Measurements from ENCODE around the gene VKORC1L1.
A peak's percentile ranks its signal among the peaks of the same experiment; 100 is the strongest.
"Not testable (repeated sequence)": the region's sequence is repeated elsewhere in the genome, so short reads cannot be mapped to it uniquely, and the experiment has no call there.

Gene VKORC1L1

GRCh38 chr7:65938336-65938895 lies 65.5 kb downstream of the VKORC1L1 start:
- peaks cover 12% of the 10 kb centered on the region for H3K4me1 Mint-ChIP-seq (ENCODE audit: low read depth)
- peaks cover 65% of the 10 kb centered on the region for H3K36me3 Mint-ChIP-seq (ENCODE audit: low read depth)
- no peak for DNase-seq
- H3K9me3 Mint-ChIP-seq: peaks cover 3% of the 10 kb centered on the region
- no peak overlapping the region for H3K4me3 Mint-ChIP-seq
- no peaks in the 10 kb centered on the region for H3K27me3 Mint-ChIP-seq
- H3K27ac Mint-ChIP-seq: no peak overlapping the region

- H3K9me3 Mint-ChIP-seq; DNase-seq; H3K27me3 Mint-ChIP-seq; H3K4me1 Mint-ChIP-seq (ENCODE audit: low read depth); H3K27ac Mint-ChIP-seq; H3K4me3 Mint-ChIP-seq: not testable (repeated sequence)
- peaks cover 16% of the 10 kb centered on the region for H3K36me3 Mint-ChIP-seq (ENCODE audit: low read depth)
These were observed 72.9 kb downstream of the VKORC1L1 start for GRCh38 chr7:65945787-65946186.

DNA sequence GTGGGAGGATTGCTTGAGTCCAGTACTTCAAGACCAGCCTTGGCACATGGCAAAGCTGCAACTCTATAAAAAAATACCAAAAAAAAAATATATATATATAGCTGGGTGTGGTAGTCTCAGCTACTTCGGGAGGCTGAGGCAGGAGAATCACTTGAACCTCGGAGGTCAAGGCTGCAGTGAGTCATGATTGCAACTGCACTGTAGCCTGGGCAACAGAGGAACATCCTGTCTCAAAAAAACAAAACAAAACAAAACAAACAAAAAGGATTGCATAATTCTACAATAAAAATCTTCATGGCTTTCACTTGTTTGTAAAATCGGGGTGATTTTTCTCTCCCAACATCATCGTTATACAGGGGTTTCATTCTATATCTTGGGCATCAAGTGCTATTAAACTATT lies 74.0 kb downstream of the VKORC1L1 start:
- Mint-ChIP-seq H3K9me3 (no peaks in the 10 kb centered on the region), H3K4me1 (ENCODE audit: low read depth) (no peaks in the 10 kb centered on the region), H3K27me3 (no peaks in the 10 kb centered on the region), H3K27ac (no peak overlapping the region), H3K4me3 (no peak overlapping the region), H3K36me3 (ENCODE audit: low read depth) (peaks cover 15% of the 10 kb centered on the region)
- no peak for DNase-seq

GRCh38 chr7:65951837-65952578 lies 79.1 kb downstream of the VKORC1L1 start:
- Mint-ChIP-seq H3K4me3 (no peak overlapping the region), H3K36me3 (ENCODE audit: low read depth) (peaks cover 56% of the 10 kb centered on the region), H3K9me3 (no peaks in the 10 kb centered on the region), H3K27me3 (no peaks in the 10 kb centered on the region), H3K4me1 (ENCODE audit: low read depth) (no peaks in the 10 kb centered on the region), H3K27ac (no peak overlapping the region)
- no peak for DNase-seq

DNA sequence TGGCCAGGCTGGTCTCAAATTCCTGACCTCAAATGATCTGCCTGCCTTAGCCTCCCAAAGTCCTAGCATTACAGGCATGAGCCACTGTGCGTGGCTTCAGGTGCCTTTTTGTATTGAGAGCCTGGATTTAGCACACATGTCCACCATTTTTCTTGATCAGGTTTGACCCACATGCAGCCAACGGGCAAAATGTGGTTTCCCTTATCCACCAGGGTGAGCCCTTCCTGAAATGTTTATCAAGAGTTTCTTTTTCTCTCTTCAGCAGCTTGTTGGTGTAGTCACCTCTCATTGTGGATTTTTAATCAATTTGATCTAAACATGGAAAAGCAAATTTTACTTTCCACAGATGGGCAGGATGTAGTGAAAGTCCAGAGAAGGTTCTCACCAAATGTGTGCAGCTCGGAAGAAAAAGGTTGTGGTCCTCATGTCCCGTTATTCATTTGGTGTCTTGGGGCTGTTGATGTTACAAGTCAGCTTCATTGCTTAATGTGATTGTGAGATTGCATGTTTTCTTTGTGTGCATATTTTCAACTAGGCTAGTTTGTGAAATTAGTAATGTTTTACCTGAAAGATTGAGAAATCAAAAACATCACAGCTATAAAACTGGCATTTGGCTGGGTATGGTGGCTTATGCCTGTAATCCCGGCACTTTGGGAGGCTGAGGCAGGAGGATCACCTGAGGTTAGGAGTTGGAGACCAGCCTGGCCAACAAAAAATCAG lies 80.3 kb downstream of the VKORC1L1 start:
- no peak overlapping the region for H3K27ac Mint-ChIP-seq

GRCh38 chr7:65953890-65954450 lies 81.1 kb downstream of the VKORC1L1 start:
- peaks cover 71% of the 10 kb centered on the region for H3K36me3 Mint-ChIP-seq (ENCODE audit: low read depth)
- DNase-seq: no peak
- no peaks in the 10 kb centered on the region for H3K9me3 Mint-ChIP-seq
- H3K27ac Mint-ChIP-seq: no peak overlapping the region
- no peaks in the 10 kb centered on the region for H3K4me1 Mint-ChIP-seq (ENCODE audit: low read depth)
- no peaks in the 10 kb centered on the region for H3K27me3 Mint-ChIP-seq
- H3K4me3 Mint-ChIP-seq: no peak overlapping the region

More for the DNA sequence above, 80.3 kb downstream of the VKORC1L1 start:
- Mint-ChIP-seq H3K4me3 (no peak overlapping the region), H3K9me3 (no peaks in the 10 kb centered on the region), H3K4me1 (ENCODE audit: low read depth) (no peaks in the 10 kb centered on the region), H3K27me3 (no peaks in the 10 kb centered on the region), H3K36me3 (ENCODE audit: low read depth) (peaks cover 66% of the 10 kb centered on the region)
- no peak for DNase-seq

DNA sequence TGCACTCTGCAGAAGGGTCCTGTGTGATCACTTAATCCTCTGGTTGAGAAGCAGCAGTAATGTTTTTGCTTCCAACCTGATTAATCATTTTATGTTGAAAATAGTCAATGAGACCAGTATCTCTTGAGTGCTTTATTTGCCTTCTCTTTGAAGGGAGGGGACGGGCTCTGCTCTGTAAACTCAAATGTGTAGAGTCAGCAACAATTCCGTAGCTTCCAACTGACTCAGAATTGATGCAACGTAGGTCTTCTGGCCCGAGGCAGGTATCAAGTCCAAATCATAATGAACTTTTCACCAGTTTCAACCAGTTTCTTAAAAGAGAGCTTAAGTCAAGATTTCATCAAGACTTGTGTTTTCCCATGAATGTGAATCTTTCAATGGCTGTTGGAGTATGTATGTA lies 82.8 kb downstream of the VKORC1L1 start:
- Mint-ChIP-seq H3K27ac (no peak overlapping the region), H3K27me3 (no peaks in the 10 kb centered on the region), H3K4me1 (ENCODE audit: low read depth) (no peaks in the 10 kb centered on the region), H3K9me3 (no peaks in the 10 kb centered on the region), H3K36me3 (ENCODE audit: low read depth) (peaks cover 81% of the 10 kb centered on the region), H3K4me3 (no peak overlapping the region)
- DNase-seq: no peak

- Mint-ChIP-seq H3K27ac (no peak overlapping the region), H3K4me1 (ENCODE audit: low read depth) (no peaks in the 10 kb centered on the region), H3K4me3 (no peak overlapping the region), H3K9me3 (no peaks in the 10 kb centered on the region), H3K36me3 (ENCODE audit: low read depth) (peaks cover 96% of the 10 kb centered on the region), H3K27me3 (no peaks in the 10 kb centered on the region)
- no peak for DNase-seq
These were observed 87.6 kb downstream of the VKORC1L1 start for GRCh38 chr7:65960351-65961074.

GRCh38 chr7:65962033-65962432 lies 89.2 kb downstream of the VKORC1L1 start:
- no peak overlapping the region for H3K27ac Mint-ChIP-seq
- peaks cover 96% of the 10 kb centered on the region for H3K36me3 Mint-ChIP-seq (ENCODE audit: low read depth)
- H3K27me3 Mint-ChIP-seq: no peaks in the 10 kb centered on the region
- H3K9me3 Mint-ChIP-seq: no peaks in the 10 kb centered on the region
- no peaks in the 10 kb centered on the region for H3K4me1 Mint-ChIP-seq (ENCODE audit: low read depth)
- H3K4me3 Mint-ChIP-seq: no peak overlapping the region
- DNase-seq: peak; percentile 12

GRCh38 chr7:65964671-65965070 lies 91.8 kb downstream of the VKORC1L1 start:
- H3K36me3 Mint-ChIP-seq (ENCODE audit: low read depth): peaks cover 96% of the 10 kb centered on the region
- not testable (repeated sequence) for H3K27me3 Mint-ChIP-seq; H3K4me1 Mint-ChIP-seq (ENCODE audit: low read depth); H3K4me3 Mint-ChIP-seq; H3K9me3 Mint-ChIP-seq; H3K27ac Mint-ChIP-seq
- peak; percentile 14 for DNase-seq

DNA sequence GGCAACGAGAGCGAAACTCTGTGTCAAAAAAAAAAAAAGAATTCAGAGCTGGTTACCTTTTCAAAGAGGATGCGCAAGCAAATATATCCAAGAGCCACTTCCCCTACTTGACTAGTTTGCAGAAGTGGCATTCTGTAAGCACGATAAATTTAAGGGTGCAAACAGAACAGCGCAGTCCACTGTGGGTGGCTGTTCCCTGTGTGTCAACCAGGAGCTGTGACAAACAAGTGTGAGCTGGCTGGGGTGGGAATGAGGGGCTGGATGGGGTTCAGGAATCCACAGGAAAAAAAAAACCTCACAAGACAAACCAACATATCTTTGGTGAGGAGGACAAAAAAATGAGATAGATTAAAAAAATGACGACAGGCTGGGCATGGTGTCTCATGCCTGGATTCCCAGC lies 93.3 kb downstream of the VKORC1L1 start:
- peak; percentile 3 for DNase-seq
- Mint-ChIP-seq H3K36me3 (ENCODE audit: low read depth) (peaks cover 96% of the 10 kb centered on the region), H3K4me3 (no peak overlapping the region), H3K4me1 (ENCODE audit: low read depth) (no peaks in the 10 kb centered on the region), H3K27me3 (no peaks in the 10 kb centered on the region), H3K27ac (peak overlapping the region; percentile 11), H3K9me3 (no peaks in the 10 kb centered on the region)

DNA sequence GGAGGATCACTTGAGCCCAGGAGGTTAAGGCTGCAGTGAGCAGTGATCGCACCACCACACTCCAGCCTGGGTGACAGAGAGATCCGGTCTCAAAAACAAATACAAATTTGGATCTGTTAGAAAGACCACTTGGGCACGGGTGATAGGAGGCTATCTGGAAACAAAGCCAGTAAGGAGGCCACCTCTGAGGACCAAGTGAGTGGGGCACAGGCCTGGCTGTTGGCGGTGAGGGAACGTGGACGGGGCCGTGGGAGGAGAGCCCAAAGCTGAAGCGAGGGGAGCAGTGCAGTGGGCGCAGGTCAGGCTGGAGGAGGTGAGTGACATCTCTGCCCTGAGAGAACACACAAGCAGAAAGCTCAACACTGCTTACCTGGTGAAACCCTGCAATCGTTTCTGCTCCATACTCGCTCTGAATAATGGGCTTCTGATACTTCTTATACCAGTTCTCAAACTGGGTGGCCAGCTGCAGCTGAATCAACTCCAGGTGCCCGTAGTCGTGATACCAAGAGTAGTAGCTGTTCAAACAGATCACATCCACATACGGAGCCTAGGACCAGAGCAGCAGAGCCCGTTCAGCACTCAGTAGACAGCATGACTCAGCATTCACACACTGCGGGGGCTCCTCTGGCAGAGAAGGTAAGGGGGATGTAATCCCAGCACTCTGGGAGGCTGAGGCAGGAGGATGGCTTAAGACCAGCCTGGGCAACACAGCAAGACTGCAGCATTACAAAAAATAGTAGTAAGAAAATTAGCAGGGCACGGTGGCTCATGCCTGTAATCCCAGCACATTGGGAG lies 94.7 kb downstream of the VKORC1L1 start:
- Mint-ChIP-seq H3K27ac (peak overlapping the region; percentile 79), H3K4me3 (no peak overlapping the region), H3K27me3 (no peaks in the 10 kb centered on the region), H3K9me3 (no peaks in the 10 kb centered on the region), H3K36me3 (ENCODE audit: low read depth) (peaks cover 94% of the 10 kb centered on the region), H3K4me1 (ENCODE audit: low read depth) (no peaks in the 10 kb centered on the region)
- DNase-seq: peak; percentile 13

DNA sequence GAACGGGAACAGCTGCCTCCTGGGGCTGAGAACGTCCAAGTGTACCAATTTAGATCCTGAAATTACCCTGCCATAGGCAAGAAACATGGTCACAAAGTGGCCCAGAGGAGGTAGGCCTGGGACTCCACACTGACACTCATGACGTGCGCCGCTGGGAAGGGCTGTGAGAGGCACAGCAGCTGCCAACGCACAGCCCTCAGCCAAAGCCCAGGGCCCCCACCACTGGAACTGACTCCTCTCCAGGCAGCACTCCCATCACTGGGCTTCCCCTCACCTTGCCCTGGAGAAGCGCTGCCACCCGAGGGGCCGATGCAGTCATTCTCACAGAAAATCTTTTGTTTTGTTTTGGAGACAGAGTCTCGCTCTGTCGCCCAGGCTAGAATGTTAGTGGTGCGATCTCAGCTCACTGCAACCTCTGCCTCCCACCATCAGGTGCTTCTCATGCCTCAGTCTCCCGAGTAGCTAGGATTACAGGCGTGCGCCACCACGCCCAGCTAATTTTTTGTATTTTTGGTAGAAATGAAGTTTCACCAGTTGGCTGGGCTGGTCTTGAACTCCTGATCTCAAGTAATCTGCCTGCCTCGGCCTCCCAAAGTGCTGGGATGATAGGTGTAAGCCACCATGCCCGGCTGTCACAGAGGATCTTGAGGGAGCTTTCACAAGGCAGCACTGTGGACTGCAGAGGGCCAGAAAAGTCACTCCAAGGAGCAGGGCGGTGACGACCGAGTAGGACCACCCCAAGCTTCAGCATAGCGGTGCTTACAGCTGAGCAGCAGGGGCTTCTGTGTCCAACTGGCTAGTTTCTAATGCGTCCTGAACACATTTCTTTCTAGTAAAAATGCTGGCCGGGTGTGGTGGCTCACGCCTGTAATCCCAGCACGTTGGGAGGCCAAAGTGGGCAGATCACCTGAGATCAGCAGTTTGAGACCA lies 95.6 kb downstream of the VKORC1L1 start:
- peaks cover 94% of the 10 kb centered on the region for H3K36me3 Mint-ChIP-seq (ENCODE audit: low read depth)
- DNase-seq: peak; percentile 22
- H3K27me3 Mint-ChIP-seq: no peaks in the 10 kb centered on the region
- H3K9me3 Mint-ChIP-seq: no peaks in the 10 kb centered on the region
- no peak overlapping the region for H3K4me3 Mint-ChIP-seq
- no peaks in the 10 kb centered on the region for H3K4me1 Mint-ChIP-seq (ENCODE audit: low read depth)
- peak overlapping the region; percentile 79 for H3K27ac Mint-ChIP-seq
